Trophoblast cell (in vitro differentiated cells and primary cell): Measurements from ENCODE around the gene PML.

Experiments used
- DNase-seq, 2 donors: peaks; one replicate each; pipeline ENCODE4 v3.0.0-alpha.2; 2016
- H2AFZ ChIP-seq: 2 replicates; pipeline ENCODE4 v1.6.1; 2013; ENCODE audit warnings: low read length, moderate library complexity, mild to moderate bottlenecking; ENCODE audit not compliant: insufficient read depth, poor library complexity
- H2AK5ac ChIP-seq: 2 replicates; pipeline ENCODE4 v1.6.1; 2013; ENCODE audit warnings: mild to moderate bottlenecking, low read length
- H2BK120ac ChIP-seq: 2 replicates; pipeline ENCODE4 v1.6.1; 2013; ENCODE audit warnings: low read length, mild to moderate bottlenecking, moderate library complexity; ENCODE audit not compliant: insufficient read depth, poor library complexity
- H2BK12ac ChIP-seq: 2 replicates; pipeline ENCODE4 v1.6.1; 2013; ENCODE audit warnings: mild to moderate bottlenecking, low read length, moderate library complexity
- H2BK5ac ChIP-seq: 2 replicates; pipeline ENCODE4 v1.6.1; 2013; ENCODE audit warnings: low read length, low read depth, moderate library complexity, mild to moderate bottlenecking; ENCODE audit not compliant: poor library complexity
- H3K14ac ChIP-seq: 2 replicates; pipeline ENCODE4 v1.6.1; 2013; ENCODE audit warnings: mild to moderate bottlenecking, low read length
- H3K18ac ChIP-seq: 2 replicates; pipeline ENCODE4 v1.6.1; 2013; ENCODE audit warnings: mild to moderate bottlenecking, low read length
- H3K23ac ChIP-seq: 2 replicates; pipeline ENCODE4 v1.6.1; 2013; ENCODE audit warnings: low read length
- H3K27ac ChIP-seq: 2 replicates; pipeline ENCODE4 v1.5.1; 2013; ENCODE audit warnings: low read depth, mild to moderate bottlenecking, inconsistent platforms, low read length, moderate library complexity
- H3K27me3 ChIP-seq: 2 replicates; pipeline ENCODE4 v1.6.1; 2013; ENCODE audit warnings: inconsistent platforms, mild to moderate bottlenecking, low read length, moderate library complexity; ENCODE audit not compliant: insufficient read depth
- H3K36me3 ChIP-seq, 2 experiments: 1 replicate in 1 of 2; 2 replicates in 1 of 2; pipeline ENCODE4 v1.6.1; 2013; ENCODE audit warnings: low read length in 2 of 2, mild to moderate bottlenecking in 2 of 2, moderate library complexity in 1 of 2; ENCODE audit not compliant: insufficient read depth in 2 of 2, control insufficient read depth in 1 of 2
- H3K4ac ChIP-seq: 2 replicates; pipeline ENCODE4 v1.6.1; 2013; ENCODE audit warnings: low read depth, mild to moderate bottlenecking, low read length, moderate library complexity
- H3K4me1 ChIP-seq, 2 experiments: 1 replicate in 1 of 2; 2 replicates in 1 of 2; pipeline ENCODE4 v1.6.1; 2013; ENCODE audit warnings: low read length in 2 of 2, mild to moderate bottlenecking in 2 of 2, moderate library complexity in 1 of 2; ENCODE audit not compliant: insufficient read depth in 2 of 2, control insufficient read depth in 1 of 2
- H3K4me2 ChIP-seq: 2 replicates; pipeline ENCODE4 v1.6.1; 2013; ENCODE audit warnings: inconsistent platforms, mild to moderate bottlenecking, low read length, moderate library complexity
- H3K4me3 ChIP-seq: 2 replicates; pipeline ENCODE4 v1.5.1; 2013; ENCODE audit warnings: mild to moderate bottlenecking, low read depth, low read length, inconsistent platforms
- H3K79me1 ChIP-seq: one replicate; pipeline ENCODE4 v1.6.1; 2013; ENCODE audit warnings: low read length
- H3K79me2 ChIP-seq: 2 replicates; pipeline ENCODE4 v1.6.1; 2013; ENCODE audit warnings: low read length, mild to moderate bottlenecking; ENCODE audit not compliant: control insufficient read depth, insufficient read depth, poor library complexity
- H3K9ac ChIP-seq: 2 replicates; pipeline ENCODE4 v1.6.1; 2013; ENCODE audit warnings: mild to moderate bottlenecking, low read length
- H3K9me3 ChIP-seq: 2 replicates; pipeline ENCODE4 v1.6.1; 2013; ENCODE audit warnings: low read depth, mild to moderate bottlenecking, control low read depth, inconsistent platforms, low read length; ENCODE audit not compliant: insufficient read depth
- H4K12ac ChIP-seq: 2 replicates; pipeline ENCODE4 v1.6.1; 2013; ENCODE audit warnings: low read depth, mild to moderate bottlenecking, low read length, moderate library complexity
- H4K8ac ChIP-seq: 2 replicates; pipeline ENCODE4 v1.6.1; 2013; ENCODE audit warnings: low read depth, mild to moderate bottlenecking, low read length, moderate library complexity
- H4K91ac ChIP-seq: one replicate; pipeline ENCODE4 v1.6.1; 2013; ENCODE audit warnings: low read depth, mild to moderate bottlenecking, low read length, moderate library complexity
- WGBS: extraction: QIAGEN DNeasy Blood & Tissue Kit; methylation state at CpG from one replicate; pipeline ENCODE4 v1.1.7; 2013; ENCODE audit warnings: missing lambda C conversion rate; ENCODE audit not compliant: insufficient read length, insufficient coverage; ENCODE audit errors: extremely low coverage; 5-methylcytosine and 5-hydroxymethylcytosine counted together

The PML gene

GRCh38 chr15:73996267-73996666 is 1.8 kb downstream of the PML start:
- H2BK12ac ChIP-seq, result no peak overlapping the region

GRCh38 chr15:73996939-73997338 is 2.4 kb downstream of the PML start:
- Histone ChIP-seq H3K4me2 (no peak overlapping the region), H3K27me3 (no peaks in the 10 kb centered on the region), H2BK12ac (no peak overlapping the region), H4K12ac (no peak overlapping the region), H3K9me3 (peaks cover 2% of the 10 kb centered on the region), H2BK5ac (no peak overlapping the region), H2AFZ (no peak overlapping the region), H3K23ac (no peak overlapping the region), H3K27ac (no peak overlapping the region), H3K14ac (no peak overlapping the region), H2BK120ac (no peak overlapping the region), H3K79me1 (peaks cover 7% of the 10 kb centered on the region), H4K91ac (no peak overlapping the region), H3K9ac (no peak overlapping the region), H3K36me3 (peaks cover 5 to 9% of the 10 kb centered on the region in 2 experiments), H3K4ac (no peak overlapping the region), H3K4me3 (no peak overlapping the region), H3K79me2 (peaks cover 6% of the 10 kb centered on the region), H2AK5ac (no peak overlapping the region), H3K4me1 (peaks cover 4 to 7% of the 10 kb centered on the region in 2 experiments), H4K8ac (no peak overlapping the region), H3K18ac (no peak overlapping the region)
- no peak for DNase-seq
- WGBS, result no CpG with 5 or more reads among the region's 5 CpGs

More at GRCh38 chr15:73996267-73996666, 1.8 kb downstream of the PML start:
- Histone ChIP-seq H3K4me3 (no peak overlapping the region), H3K18ac (no peak overlapping the region), H2BK5ac (no peak overlapping the region), H3K27ac (no peak overlapping the region), H3K9ac (no peak overlapping the region), H2AK5ac (no peak overlapping the region), H3K4me2 (no peak overlapping the region), H4K12ac (no peak overlapping the region), H3K79me2 (peaks cover 6% of the 10 kb centered on the region), H3K4ac (no peak overlapping the region), H3K79me1 (peaks cover 7% of the 10 kb centered on the region), H3K14ac (no peak overlapping the region), H3K36me3 (peaks cover 5 to 9% of the 10 kb centered on the region in 2 experiments), H2AFZ (no peak overlapping the region), H4K8ac (no peak overlapping the region), H3K4me1 (peaks cover 8 to 12% of the 10 kb centered on the region in 2 experiments), H3K23ac (no peak overlapping the region), H3K9me3 (peaks cover 2% of the 10 kb centered on the region), H4K91ac (no peak overlapping the region), H2BK120ac (no peak overlapping the region), H3K27me3 (no peaks in the 10 kb centered on the region)
- no peak for DNase-seq
- WGBS, result no CpG with 5 or more reads among the region's 2 CpGs

- Histone ChIP-seq H3K4me3 (no peak overlapping the region), H3K18ac (no peak overlapping the region), H4K12ac (no peak overlapping the region), H2AFZ (no peak overlapping the region), H3K14ac (no peak overlapping the region), H3K27ac (no peak overlapping the region), H3K9ac (no peak overlapping the region), H2BK120ac (no peak overlapping the region), H3K4me2 (no peak overlapping the region), H4K8ac (no peak overlapping the region), H3K9me3 (peaks cover 2% of the 10 kb centered on the region), H4K91ac (no peak overlapping the region), H3K4me1 (peaks cover 4 to 7% of the 10 kb centered on the region in 2 experiments), H2BK12ac (no peak overlapping the region), H3K79me1 (peaks cover 7% of the 10 kb centered on the region), H2AK5ac (no peak overlapping the region), H3K27me3 (no peaks in the 10 kb centered on the region), H3K23ac (no peak overlapping the region), H3K79me2 (peaks cover 6% of the 10 kb centered on the region), H2BK5ac (no peak overlapping the region), H3K4ac (no peak overlapping the region), H3K36me3 (peaks cover 9 to 11% of the 10 kb centered on the region in 2 experiments)
- DNase-seq, result no peak
- WGBS, result no CpG with 5 or more reads among the region's 27 CpGs
Observed at GRCh38 chr15:73997986-73998385, 3.5 kb downstream of the PML start.

- Histone ChIP-seq H3K36me3 (peaks cover 8 to 9% of the 10 kb centered on the region in 2 experiments), H3K79me1 (no peaks in the 10 kb centered on the region), H3K14ac (no peak overlapping the region), H3K27me3 (no peaks in the 10 kb centered on the region), H2AK5ac (no peak overlapping the region), H3K9me3 (no peaks in the 10 kb centered on the region), H2BK120ac (no peak overlapping the region), H4K8ac (no peak overlapping the region), H4K12ac (no peak overlapping the region), H3K4me2 (no peak overlapping the region), H3K4ac (no peak overlapping the region), H3K27ac (no peak overlapping the region), H3K9ac (no peak overlapping the region), H3K79me2 (peaks cover 2% of the 10 kb centered on the region), H3K4me3 (no peak overlapping the region), H2AFZ (no peak overlapping the region), H3K4me1 (peaks cover 2 to 4% of the 10 kb centered on the region in 2 experiments), H2BK5ac (no peak overlapping the region), H3K23ac (no peak overlapping the region), H3K18ac (no peak overlapping the region), H4K91ac (no peak overlapping the region), H2BK12ac (no peak overlapping the region)
- WGBS, result no CpG with 5 or more reads among the region's 11 CpGs
- no peak for DNase-seq
Observed at GRCh38 chr15:74006774-74007639, 12.5 kb downstream of the PML start.
